SK-N-SH (cell line): Measurements from ENCODE around the gene PODXL. TPM values are rescaled to one million over a fixed set of nuclear protein-coding genes. Genes with fewer than 3 reads are reported as not detected.

ENCODE experiments used
- CTCF ChIA-PET: fragments of 300-600, 350-600 bp; formaldehyde crosslinking; extraction: SDS; loops from one replicate; lab custom pipeline; 2021; lab: Yijun Ruan, JAX
- POLR2A ChIA-PET: fragments of 350-600 bp; sonication (Branson Sonifier 250); formaldehyde crosslinking; extraction: SDS; loops from one replicate; lab custom pipeline; 2020; ENCODE audit warnings: antibody characterized with exemption, inconsistent platforms; lab: Yijun Ruan, JAX
- DNase-seq: peaks from one replicate; pipeline ENCODE4 v3.0.0; 2012
- H2AFZ ChIP-seq: fragments of 200-600 bp; sonication (generic); 2 replicates; pipeline ENCODE4 v1.8.1; 2016; ENCODE audit warnings: antibody characterized with exemption, mild to moderate bottlenecking, low read depth
- H3F3A ChIP-seq: fragments of 200-600 bp; sonication (generic); replicated peaks from 2 replicates; pipeline ENCODE3; 2016; ENCODE audit warnings: antibody characterized with exemption, mild to moderate bottlenecking; ENCODE audit not compliant: insufficient read depth
- H3K27ac ChIP-seq, 2 experiments: fragments of 200-500 bp in 1 of 2; fragments of 200-600 bp in 1 of 2; sonication (Bioruptor generic) in 1 of 2; sonication (generic), shearing (Covaris generic) in 1 of 2; 2 replicates each; pipeline versions ENCODE4 v1.5.1 to v1.6.1; 2014 to 2016; ENCODE audit warnings: low read depth in 2 of 2, inconsistent platforms in 1 of 2, low read length in 1 of 2, mild to moderate bottlenecking in 1 of 2, mixed read lengths in 1 of 2
- H3K27me3 ChIP-seq: fragments of 200-600 bp; sonication (generic), shearing (Covaris generic); 2 replicates; pipeline ENCODE4 v1.6.1; 2016; ENCODE audit warnings: mixed run types; ENCODE audit not compliant: insufficient read depth
- H3K36me3 ChIP-seq, 2 experiments: fragments of 200-500 bp in 1 of 2; fragments of 200-600 bp in 1 of 2; sonication (Bioruptor generic) in 1 of 2; sonication (generic) in 1 of 2; replicated peaks in 1 of 2; 2 replicates each; pipeline versions ENCODE3 to v1.5.1; 2014 to 2016; ENCODE audit warnings: low read length in 1 of 2, mild to moderate bottlenecking in 1 of 2; ENCODE audit not compliant: insufficient read depth in 2 of 2, control insufficient read depth in 1 of 2
- H3K4me1 ChIP-seq, 2 experiments: fragments of 200-500 bp in 1 of 2; fragments of 200-600 bp in 1 of 2; sonication (Bioruptor generic) in 1 of 2; sonication (generic), shearing (Covaris generic) in 1 of 2; 2 replicates each; pipeline versions ENCODE4 v1.5.1 to v1.6.1; 2014 to 2016; ENCODE audit warnings: low read depth in 1 of 2, low read length in 1 of 2, mixed run types in 1 of 2; ENCODE audit not compliant: insufficient read depth in 2 of 2, control insufficient read depth in 1 of 2
- H3K4me2 ChIP-seq: fragments of 200-600 bp; sonication (generic), shearing (Covaris generic); 2 replicates; pipeline ENCODE4 v1.6.1; 2017; ENCODE audit warnings: mixed run types
- H3K4me3 ChIP-seq, 2 experiments: fragments of 200-500 bp in 1 of 2; fragments of 200-600 bp in 1 of 2; sonication (Bioruptor generic) in 1 of 2; sonication (generic), shearing (Covaris generic) in 1 of 2; 2 replicates each; pipeline versions ENCODE4 v1.5.1 to v1.8.1; 2014 to 2016; ENCODE audit warnings: low read depth in 2 of 2, inconsistent platforms in 1 of 2, low read length in 1 of 2, mild to moderate bottlenecking in 1 of 2, mixed read lengths in 1 of 2, moderate library complexity in 1 of 2
- H3K79me2 ChIP-seq: fragments of 200-600 bp; sonication (generic); 2 replicates; pipeline ENCODE4 v1.8.1; 2017; ENCODE audit warnings: mild to moderate bottlenecking; ENCODE audit not compliant: insufficient read depth
- H3K9ac ChIP-seq: fragments of 200-600 bp; sonication (generic); 2 replicates; pipeline ENCODE4 v1.6.1; 2017; ENCODE audit warnings: mixed run types
- H3K9me2 ChIP-seq: fragments of 200-600 bp; sonication (generic); 2 replicates; pipeline ENCODE4 v1.6.1; 2017; ENCODE audit warnings: mixed run types
- H3K9me3 ChIP-seq: fragments of 200-600 bp; sonication (generic); 2 replicates; pipeline ENCODE4 v1.6.1; 2017; ENCODE audit warnings: mixed run types, mild to moderate bottlenecking, moderate library complexity
- H4K20me1 ChIP-seq: fragments of 200-600 bp; sonication (generic); 2 replicates; pipeline ENCODE4 v1.6.1; 2017; ENCODE audit warnings: mild to moderate bottlenecking, mixed run types; ENCODE audit not compliant: insufficient read depth
- CHD2 ChIP-seq: fragments of 150-350 bp; IDR thresholded peaks from 2 replicates; pipeline ENCODE4 v1.6.1; 2018; ENCODE audit warnings: low read length; ENCODE audit not compliant: partially characterized antibody
- ELF1 ChIP-seq: IDR thresholded peaks from 2 replicates; pipeline ENCODE4 v1.4.0; 2012
- EP300 ChIP-seq, 2 experiments: IDR thresholded peaks; 2 replicates each; pipeline versions ENCODE4 v1.4.0 to v1.6.1; 2012; ENCODE audit warnings: borderline replicate concordance in 1 of 2, low read depth in 1 of 2, low read length in 1 of 2
- EZH2phosphoT487 ChIP-seq: fragments of 200-600 bp; sonication (generic); IDR thresholded peaks from 2 replicates; pipeline ENCODE4 v1.6.1; 2017; ENCODE audit warnings: low read depth, mixed run types, mild to moderate bottlenecking, antibody characterized with exemption, moderate library complexity, borderline replicate concordance
- FOXJ3 ChIP-seq: sonication (generic); formaldehyde crosslinking; IDR thresholded peaks from 2 replicates; pipeline ENCODE4 v1.5.1; 2020; ENCODE audit warnings: mild to moderate bottlenecking, missing genetic modification reagents
- GATA2 ChIP-seq: sonication (generic); formaldehyde crosslinking; IDR thresholded peaks from 2 replicates; pipeline ENCODE4 v1.5.0; 2020; ENCODE audit warnings: mild to moderate bottlenecking, missing genetic modification reagents
- IRF3 ChIP-seq: fragments of 150-350 bp; IDR thresholded peaks from 2 replicates; pipeline ENCODE4 v1.6.1; 2016; ENCODE audit warnings: mild to moderate bottlenecking, low read depth, low read length
- MAX ChIP-seq: IDR thresholded peaks from 2 replicates; pipeline ENCODE4 v1.4.0; 2012; ENCODE audit warnings: low read depth
- NFIC ChIP-seq: IDR thresholded peaks from 2 replicates; pipeline ENCODE4 v1.4.0; 2012; ENCODE audit warnings: borderline replicate concordance
- NRF1 ChIP-seq: IDR thresholded peaks from 2 replicates; pipeline ENCODE4 v1.6.1; 2012; ENCODE audit warnings: low read depth, mild to moderate bottlenecking, low read length
- RAD21 ChIP-seq: IDR thresholded peaks from 2 replicates; pipeline ENCODE4 v1.6.1; 2012; ENCODE audit warnings: mild to moderate bottlenecking, low read length
- RCOR1 ChIP-seq: fragments of 150-350 bp; IDR thresholded peaks from 2 replicates; pipeline ENCODE4 v1.6.1; 2017; ENCODE audit warnings: antibody characterized with exemption, low read length
- SMC3 ChIP-seq: IDR thresholded peaks from 2 replicates; pipeline ENCODE4 v1.6.1; 2012; ENCODE audit warnings: low read depth, low read length, improper control_type of control experiment
- TEAD4 ChIP-seq: IDR thresholded peaks from 2 replicates; pipeline ENCODE4 v1.4.0; 2012; ENCODE audit warnings: mild to moderate bottlenecking, borderline replicate concordance; ENCODE audit not compliant: insufficient read depth
- USF2 ChIP-seq: fragments of 150-350 bp; IDR thresholded peaks from 2 replicates; pipeline ENCODE4 v1.6.1; 2017; ENCODE audit warnings: antibody characterized with exemption, low read length, low read depth, borderline replicate concordance
- YY1 ChIP-seq: IDR thresholded peaks from 2 replicates; pipeline ENCODE4 v1.4.0; 2012; ENCODE audit warnings: low read depth, mild to moderate bottlenecking
- ZBTB33 ChIP-seq: IDR thresholded peaks from 2 replicates; pipeline ENCODE4 v1.4.0; 2012; ENCODE audit warnings: low read depth, borderline replicate concordance
- WGBS: methylation state at CpG from one replicate; pipeline ENCODE4 v1.1.6; 2017; ENCODE audit warnings: low lambda C conversion rate; 5-methylcytosine and 5-hydroxymethylcytosine counted together
- polyA plus RNA-seq, 3 experiments: library from polyadenylated mRNA; depleted of rRNA; stranded (reverse); fragments of >200 nt; gene quantifications; 2 replicates each; pipeline ENCODE4 v1.2.3, GENCODE V29; 2012

Gene PODXL
- polyA plus RNA-seq, 1 of the 3 experiments (the other 2 are of a cell fraction) = 76.1 TPM

- Histone ChIP-seq H3K9ac (no peak overlapping the region), H2AFZ (no peak overlapping the region), H3K36me3 (peaks cover 44 to 63% of the 10 kb centered on the region in 2 experiments), H4K20me1 (peaks cover 89% of the 10 kb centered on the region), H3K4me2 (no peak overlapping the region), H3K79me2 (peaks cover 63% of the 10 kb centered on the region), H3F3A (peaks cover 80% of the 10 kb centered on the region), H3K27ac (peak overlapping the region in 1 of 2 experiments; percentile 29; a peak in 1 of 4 replicates), H3K4me3 (no peak overlapping the region), H3K4me1 (peaks cover 15 to 31% of the 10 kb centered on the region in 2 experiments; a peak in 3 of 4 replicates), H3K27me3 (no peaks in the 10 kb centered on the region), H3K9me3 (no peaks in the 10 kb centered on the region), H3K9me2 (no peaks in the 10 kb centered on the region)
- ChIA-PET POLR2A (interaction anchor here (0.6 kb wide), 1 partner anchor 21 kb away, joined by 3 read pairs; no protein-coding TSS in a partner anchor), CTCF (interaction anchor here (0.8 to 15.5 kb wide), 19 partner anchors 12 to 610 kb away, joined by 3 to 291 read pairs (median 4); no protein-coding TSS in a partner anchor)
- TF ChIP-seq NFIC = no peak
- TF ChIP-seq USF2 = no peak
- no peak for TF ChIP-seq RAD21
- TF ChIP-seq ELF1 = no peak
- TF ChIP-seq EZH2phosphoT487 = no peak
- 93% methylated on average over 18 of the region's 18 CpGs for WGBS
- DNase-seq = no peak
Measured at GRCh38 chr7:131506597-131506996, 49.8 kb downstream of the PODXL start.

- Histone ChIP-seq H3K27me3 (no peaks in the 10 kb centered on the region), H3K4me3 (no peak overlapping the region), H3K27ac (0 out of 4 replicates have a peak overlapping the region, but pooled peaks of 1 of the 2 experiments have one; percentile 57), H3K9me2 (no peaks in the 10 kb centered on the region), H3K9me3 (no peaks in the 10 kb centered on the region), H3K4me2 (no peak overlapping the region), H3K9ac (no peak overlapping the region), H3F3A (peaks cover 82% of the 10 kb centered on the region), H3K36me3 (peaks cover 46 to 63% of the 10 kb centered on the region in 2 experiments), H4K20me1 (peaks cover 87% of the 10 kb centered on the region), H3K4me1 (peaks cover 20 to 34% of the 10 kb centered on the region in 2 experiments; a peak in 3 of 4 replicates), H3K79me2 (peaks cover 56% of the 10 kb centered on the region), H2AFZ (no peak overlapping the region)
- POLR2A ChIA-PET = no interaction called here
- CTCF ChIA-PET = interaction anchor here (1.0 to 15.5 kb wide), 14 partner anchors 9 to 609 kb away, joined by 3 to 291 read pairs (median 4); no protein-coding TSS in a partner anchor
- TF ChIP-seq ZBTB33 = no peak
- no peak for TF ChIP-seq FOXJ3 (CRISPR knock-in tag)
- TF ChIP-seq RCOR1 = no peak
- no peak for TF ChIP-seq SMC3
- TF ChIP-seq ELF1 = no peak
- no peak for TF ChIP-seq MAX
- TF ChIP-seq IRF3 = no peak
- TF ChIP-seq GATA2 (CRISPR knock-in tag) = no peak
- TF ChIP-seq YY1 = no peak
- TF ChIP-seq EP300 (IDR thresholded peaks at IDR 0.05; ENCODE audit: borderline replicate concordance in 1 of 2, low read depth in 1 of 2, low read length in 1 of 2) = no peak
- TF ChIP-seq CHD2 = no peak
- no peak for TF ChIP-seq NRF1
- TF ChIP-seq TEAD4 = no peak
- DNase-seq = no peak
- WGBS = 94% methylated on average over 30 of the region's 30 CpGs
Measured at GRCh38 chr7:131505636-131506557, 50.5 kb downstream of the PODXL start.
